HG02763 (cell line): Measurements from ENCODE around the gene PYGM.

Experiments used
- ATAC-seq: cut with Tn5 transposase; IDR thresholded peaks from one replicate; pipeline ENCODE4 v1.9.1; 2021; ENCODE audit warnings: mild to moderate bottlenecking, moderate library complexity; ENCODE audit not compliant: unreplicated experiment

PYGM gene

DNA sequence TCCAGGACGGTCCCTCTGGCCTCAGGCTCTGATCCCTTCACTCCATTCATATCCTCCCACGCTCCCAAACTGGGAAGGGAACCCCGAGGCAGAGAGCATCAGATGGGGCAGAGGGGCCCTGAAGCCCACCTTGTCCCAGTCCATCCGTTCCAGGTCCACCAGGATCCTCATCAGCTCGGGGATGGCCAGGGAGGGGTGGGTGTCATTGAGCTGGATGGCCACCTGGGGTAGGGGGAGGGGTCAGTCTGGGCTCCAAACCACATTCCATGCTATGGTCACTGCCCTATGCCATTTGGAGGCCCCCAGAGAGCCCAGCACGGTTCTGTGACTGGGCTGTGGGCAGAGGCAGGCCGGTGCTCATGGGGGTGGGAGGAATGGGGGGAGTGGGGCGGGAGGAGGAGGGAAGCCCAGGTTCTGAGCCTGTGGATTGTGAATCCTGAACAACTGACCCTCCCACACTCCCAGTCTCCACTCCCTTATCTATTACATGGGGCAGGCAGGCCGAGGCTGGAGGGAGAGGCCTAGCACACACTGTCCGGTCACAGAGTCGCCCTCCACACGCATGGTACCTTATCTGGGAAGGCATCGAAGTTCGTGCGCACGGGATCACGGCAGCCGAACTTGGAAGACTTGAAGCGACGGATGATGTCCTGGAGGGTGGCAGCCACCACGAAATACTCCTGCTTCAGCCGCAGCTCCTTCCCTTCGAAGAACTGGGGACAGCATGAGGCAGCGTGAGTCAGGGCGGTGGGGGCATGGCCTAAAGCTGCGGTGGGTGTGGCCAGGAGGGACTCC lies 5.5 kb downstream of the PYGM start:
- no peak for ATAC-seq

- no peak for ATAC-seq
Measured at GRCh38 chr11:64753380-64754123, 6.2 kb downstream of the PYGM start.

DNA sequence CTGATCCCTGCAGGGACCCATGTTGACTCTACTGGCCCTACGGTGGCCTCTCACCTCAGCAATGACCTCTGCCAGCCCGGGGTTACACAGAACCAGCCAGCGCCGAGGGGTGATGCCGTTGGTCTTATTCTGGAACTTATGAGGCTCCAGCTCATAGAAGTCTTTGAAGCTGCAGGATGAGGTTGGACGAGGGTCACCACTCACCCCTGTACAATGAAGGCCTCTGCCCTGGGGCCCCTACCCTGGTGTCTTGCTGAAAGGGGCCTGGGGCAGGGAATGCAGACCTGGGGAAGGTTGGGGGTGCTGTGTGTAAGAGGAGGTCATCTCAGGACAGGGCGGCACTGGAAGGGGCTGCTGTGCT lies 6.8 kb downstream of the PYGM start:
- ATAC-seq, result no peak

DNA sequence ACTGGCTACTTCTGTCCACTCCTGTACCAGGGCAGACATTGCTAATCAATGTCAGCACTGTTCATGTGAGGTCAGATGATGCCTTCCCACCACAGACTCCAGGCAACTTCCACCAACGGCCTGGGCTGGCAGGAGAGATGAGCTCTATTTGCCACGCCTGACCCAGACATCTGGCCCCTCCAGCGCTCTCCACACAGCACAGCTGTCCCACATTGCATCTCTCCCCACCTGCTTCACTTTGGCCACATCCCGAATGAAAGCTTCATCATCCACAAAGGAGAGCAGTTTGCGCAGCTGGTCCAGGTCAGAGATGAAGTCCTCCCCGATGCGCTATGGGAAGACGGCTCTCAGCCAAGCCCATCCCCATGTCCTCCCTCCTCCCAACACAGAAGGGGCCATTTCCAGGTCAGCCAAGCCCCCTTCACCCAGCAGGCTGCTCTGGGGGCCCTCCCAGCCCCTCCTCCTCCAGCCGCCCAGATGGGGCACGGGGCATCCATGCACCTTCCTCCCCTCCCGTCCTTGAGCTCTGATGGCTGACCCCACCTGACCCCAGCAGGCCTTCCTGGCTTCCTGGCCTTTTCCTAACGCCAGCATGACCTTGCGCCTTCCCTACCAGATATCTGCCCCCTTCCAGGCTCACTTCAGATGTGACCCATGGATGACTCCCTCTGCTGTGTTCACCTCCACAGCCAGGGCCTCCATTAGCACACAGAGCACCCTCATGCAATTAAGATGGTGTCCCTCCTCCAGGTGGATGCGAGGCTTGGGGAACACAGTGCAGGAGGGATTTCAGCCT lies 7.4 kb downstream of the PYGM start:
- ATAC-seq, result no peak

GRCh38 chr11:64751580-64751979 lies 8.2 kb downstream of the PYGM start:
- ATAC-seq, result no peak

GRCh38 chr11:64751136-64751535 lies 8.6 kb downstream of the PYGM start:
- ATAC-seq, result no peak

- ATAC-seq, result no peak
Measured at GRCh38 chr11:64750361-64751054, 9.3 kb downstream of the PYGM start.

- no peak for ATAC-seq
Measured at GRCh38 chr11:64747961-64748665, 11.7 kb downstream of the PYGM start.

GRCh38 chr11:64746486-64746885 lies 13.3 kb downstream of the PYGM start:
- no peak for ATAC-seq

DNA sequence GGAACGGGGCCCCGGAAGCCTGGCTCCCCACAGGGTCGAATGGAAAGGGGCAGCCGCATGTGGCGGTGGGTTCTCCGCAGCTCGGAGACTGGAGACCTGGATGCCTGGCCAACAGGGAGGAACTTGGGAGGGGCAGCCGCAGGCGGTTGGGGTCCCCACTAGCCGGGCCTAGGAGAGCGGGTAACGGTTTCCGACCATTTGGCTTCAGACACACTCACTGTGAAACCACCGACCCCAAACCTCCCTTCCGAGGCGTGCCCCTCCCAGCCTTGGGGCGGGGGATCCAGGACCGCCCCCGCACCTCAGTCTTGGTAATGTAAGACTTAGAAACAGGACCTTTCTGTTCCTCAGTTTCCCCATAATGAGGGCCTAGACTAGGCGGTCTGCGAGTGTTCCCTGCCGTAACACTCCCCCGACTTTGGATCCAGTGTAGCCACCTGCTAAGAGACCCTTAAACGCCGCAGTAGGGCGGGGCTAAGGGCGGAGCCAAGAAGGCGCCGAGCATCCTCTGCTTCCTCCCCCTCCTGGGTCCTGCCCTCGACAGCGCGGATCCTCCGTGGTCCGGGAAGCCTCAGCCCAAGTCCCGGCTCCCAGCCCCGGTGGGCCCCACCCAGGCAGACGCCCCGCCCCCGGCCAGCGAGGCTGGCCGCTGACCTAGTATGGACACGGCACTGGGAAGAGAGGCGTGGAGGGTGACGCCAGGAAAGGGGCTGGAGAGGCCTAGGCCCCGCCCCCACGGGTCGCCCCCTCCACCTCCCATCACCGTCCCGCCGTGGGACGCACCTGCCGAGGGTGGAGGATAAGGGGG lies 14.0 kb downstream of the PYGM start:
- ATAC-seq, result no peak

DNA sequence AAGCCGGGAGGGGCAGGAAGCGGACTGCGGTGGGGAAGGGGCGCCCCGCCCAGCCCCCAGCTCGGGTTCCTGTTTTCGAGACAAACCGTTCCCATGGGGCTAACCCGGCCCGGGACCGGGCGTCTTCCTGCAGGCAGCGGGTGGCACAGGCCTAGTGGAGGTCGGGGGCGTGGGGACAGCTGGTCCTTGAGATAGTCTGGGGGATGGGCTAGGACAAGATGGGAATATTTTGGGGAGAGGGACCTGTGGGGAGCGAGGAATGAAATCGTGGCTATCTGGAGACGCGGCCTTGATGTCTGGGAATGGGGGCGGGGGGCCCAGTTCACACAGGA lies 14.6 kb downstream of the PYGM start:
- no peak for ATAC-seq

- ATAC-seq, result no peak
Measured at GRCh38 chr11:64744544-64745188, 15.1 kb downstream of the PYGM start.

DNA sequence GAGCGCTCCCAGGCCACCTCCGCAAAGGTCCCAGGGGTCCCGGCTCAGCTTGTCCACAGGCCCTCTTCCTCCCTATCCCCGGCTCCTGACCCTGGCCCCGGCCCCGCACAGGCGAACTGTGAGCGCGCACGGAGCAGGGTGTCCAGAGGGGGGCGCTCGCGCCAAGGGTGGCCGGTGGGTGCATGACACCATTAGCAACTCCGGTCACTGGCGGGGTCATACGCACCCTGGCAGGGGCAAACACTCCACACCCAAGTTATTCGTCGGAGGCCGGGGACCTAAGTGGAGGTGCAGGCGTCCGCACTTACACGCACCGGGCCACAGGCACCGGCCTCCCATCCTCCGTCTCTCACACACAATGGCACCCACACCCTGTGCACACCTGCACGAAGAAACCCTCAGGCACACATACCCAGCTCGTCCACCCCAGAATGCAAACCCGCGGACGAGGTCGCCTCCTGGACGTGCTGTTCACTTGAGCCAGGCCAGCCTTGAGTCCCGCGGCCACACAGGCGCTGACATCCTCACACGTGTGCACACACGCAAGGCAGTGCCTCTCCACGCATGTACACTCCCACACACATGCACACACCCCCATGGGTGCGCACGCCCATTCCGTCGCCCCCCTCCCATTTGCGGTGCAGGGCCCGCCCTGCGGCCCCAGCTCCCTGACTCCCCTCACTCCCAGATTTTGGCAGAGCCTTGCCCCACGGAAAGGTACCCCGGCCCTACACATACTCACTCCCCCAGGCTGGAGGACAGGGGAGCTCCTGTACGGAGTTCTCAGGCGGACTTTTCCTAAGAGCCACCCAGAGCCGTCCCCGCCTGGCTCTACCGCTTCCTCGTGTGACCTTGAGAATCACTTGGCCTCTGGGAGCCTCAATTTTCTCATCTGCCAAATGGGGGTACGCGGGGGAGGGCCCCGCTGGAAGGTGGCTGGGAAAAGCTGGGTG lies 15.9 kb downstream of the PYGM start, which contains the start of gene RASGRP2:
TSS of gene RASGRP2 (minus strand) at position 552 of the 953 bp plus-strand sequence. CDS start 1,276 bp downstream, outside the sequence.
- ATAC-seq, result no peak

GRCh38 chr11:64742889-64743590 lies 16.7 kb downstream of the PYGM start:
- no peak for ATAC-seq

DNA sequence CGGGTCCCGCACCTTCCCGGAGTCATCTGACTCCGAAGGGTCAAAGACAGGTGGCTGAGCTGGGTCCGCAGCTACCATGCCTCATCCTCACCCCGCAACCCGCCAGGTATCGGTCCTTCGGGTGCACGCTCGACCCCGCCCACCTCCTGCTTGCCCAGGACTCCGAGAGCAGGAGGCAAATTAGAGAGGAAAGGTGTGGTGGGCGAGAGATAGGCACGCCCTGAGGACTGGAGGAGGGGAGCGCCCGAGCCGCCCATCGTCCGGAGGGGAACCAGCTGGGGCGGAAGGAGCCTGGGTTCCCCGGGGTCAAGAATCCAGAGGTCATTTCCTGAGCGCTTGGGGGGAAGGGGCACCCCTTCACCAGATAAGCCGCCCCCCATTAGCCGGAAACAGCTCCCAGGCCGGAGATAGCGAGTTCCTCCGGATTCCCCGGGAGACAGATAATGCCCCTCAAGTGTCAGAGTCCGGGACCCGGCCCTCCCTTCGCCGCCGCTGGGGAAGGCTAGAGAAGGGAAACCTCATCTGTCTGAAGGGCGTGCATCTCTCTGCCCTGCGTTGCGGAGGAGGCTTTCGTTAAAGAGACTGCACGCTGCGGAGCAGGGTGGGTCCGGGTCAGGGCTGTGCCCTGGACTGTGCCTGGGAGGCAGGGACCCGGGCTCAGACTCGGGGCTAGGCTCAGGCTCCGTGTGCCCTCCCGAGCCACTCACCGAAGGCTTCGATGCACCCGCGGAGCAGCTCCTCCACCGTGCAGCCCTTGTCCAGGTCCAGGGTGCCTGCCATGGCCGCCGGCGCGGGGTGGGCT lies 17.5 kb downstream of the PYGM start:
- no peak for ATAC-seq

DNA sequence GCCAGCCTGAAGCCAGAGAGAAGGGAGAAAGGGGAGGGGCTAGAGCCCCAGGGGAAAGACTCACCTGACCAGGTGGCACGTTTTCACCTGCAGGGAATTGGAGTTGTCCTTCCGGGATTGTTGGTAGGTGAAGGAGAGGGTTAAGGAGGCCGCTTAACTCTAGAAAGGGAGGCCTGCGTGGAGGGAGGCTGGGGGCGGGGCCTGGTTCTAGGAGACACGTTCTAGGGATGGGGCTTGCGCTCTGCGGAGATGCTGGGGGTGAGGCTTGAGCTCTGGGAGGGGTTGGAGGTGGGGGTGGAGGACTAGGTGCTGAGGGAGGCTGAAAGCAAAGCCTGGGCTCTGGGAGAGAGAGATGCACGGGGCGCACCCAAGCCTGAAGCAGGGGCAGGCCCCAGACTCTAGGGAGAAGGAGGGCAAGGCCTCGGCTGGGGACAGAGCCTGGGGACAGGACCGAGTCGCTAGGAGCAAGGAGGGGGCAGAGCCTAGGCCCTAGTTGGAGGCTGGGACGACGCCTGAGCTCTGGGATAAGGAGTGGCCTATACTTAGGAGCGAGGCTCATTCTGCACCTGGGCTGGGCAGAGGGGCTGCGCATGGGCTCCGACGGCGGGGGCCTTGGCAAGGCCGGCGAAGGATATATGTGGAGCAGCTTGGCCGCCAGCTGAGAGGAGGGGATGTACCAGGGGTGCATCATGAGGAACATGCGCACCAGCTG lies 18.2 kb downstream of the PYGM start:
- ATAC-seq, result no peak
